Stimulated activated CD8-positive, alpha-beta memory T cell treated with anti-CD3 and anti-CD28 coated beads, Interleukin-4, amount 100 ng/mL, for 1 hour (primary cell): Measurements from ENCODE around the gene FRMD4A.

Experiments
- DNase-seq, 2 donors: peaks; one replicate each; pipeline ENCODE4 v3.0.0-alpha.2; 2020; ENCODE audit warnings: low read depth in 2 of 2, low spot score in 1 of 2

The FRMD4A gene

DNA sequence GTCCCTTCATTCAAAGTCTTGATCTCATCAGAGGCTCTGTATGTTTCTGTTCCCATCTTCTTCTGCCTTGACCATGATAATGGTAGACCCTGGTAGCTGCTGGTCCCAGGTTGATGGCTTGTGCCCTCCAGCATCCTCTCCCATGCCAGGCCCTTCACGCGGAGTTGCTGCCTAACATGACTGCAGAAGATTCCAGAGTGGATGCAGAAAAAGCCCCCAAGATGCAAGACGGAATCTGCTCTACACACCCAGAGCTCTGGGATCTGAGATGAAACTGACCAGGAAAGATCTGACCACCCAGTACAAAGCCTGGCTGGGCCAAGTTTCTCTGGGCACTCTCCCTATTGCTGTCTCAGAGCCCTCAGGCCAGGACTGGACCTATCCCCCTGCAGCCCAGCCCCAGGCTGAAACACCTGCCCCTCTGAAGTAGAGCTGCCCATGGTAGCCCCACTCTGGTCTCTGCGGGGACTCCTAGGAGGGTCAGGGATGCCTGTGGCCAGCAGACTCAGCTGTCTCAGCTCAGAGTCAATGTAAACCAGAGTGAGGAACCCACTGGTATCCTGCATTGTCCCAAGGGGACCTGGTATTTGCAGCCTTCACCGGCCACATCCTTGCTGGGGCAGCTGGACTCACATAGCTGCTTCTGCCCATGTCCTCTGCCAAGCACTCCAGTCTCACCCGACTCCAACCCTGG lies 9.5 kb upstream of the FRMD4A start:
- no peak for DNase-seq

GRCh38 chr10:14336736-14337135 lies 6.0 kb upstream of the FRMD4A start:
- no peak for DNase-seq

DNA sequence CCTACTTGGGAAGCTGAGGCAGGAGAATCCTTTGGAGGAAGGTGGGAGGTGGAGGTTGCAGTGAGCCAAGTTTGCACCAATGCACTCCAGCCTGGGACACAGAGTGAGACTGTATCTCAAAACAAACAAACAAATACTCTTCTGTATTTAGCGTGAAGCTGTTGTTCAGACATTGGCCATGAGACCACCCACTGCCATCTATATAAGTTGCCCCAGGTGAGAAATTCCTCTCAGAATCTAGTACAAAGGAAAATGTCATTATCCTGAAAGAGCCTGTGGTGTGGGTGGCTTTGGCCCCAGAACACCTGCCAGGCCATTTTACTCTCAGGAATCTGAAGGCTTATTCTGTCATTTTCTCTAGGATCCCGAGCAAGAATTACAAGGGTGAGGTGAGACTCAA lies 4.0 kb upstream of the FRMD4A start:
- DNase-seq: no peak

GRCh38 chr10:14333606-14334005 lies 2.9 kb upstream of the FRMD4A start:
- no peak for DNase-seq

GRCh38 chr10:14332903-14333302 lies 2.2 kb upstream of the FRMD4A start:
- DNase-seq: no peak

- DNase-seq: no peak
These were observed 964 bp downstream of the FRMD4A start for GRCh38 chr10:14329746-14330173.

DNA sequence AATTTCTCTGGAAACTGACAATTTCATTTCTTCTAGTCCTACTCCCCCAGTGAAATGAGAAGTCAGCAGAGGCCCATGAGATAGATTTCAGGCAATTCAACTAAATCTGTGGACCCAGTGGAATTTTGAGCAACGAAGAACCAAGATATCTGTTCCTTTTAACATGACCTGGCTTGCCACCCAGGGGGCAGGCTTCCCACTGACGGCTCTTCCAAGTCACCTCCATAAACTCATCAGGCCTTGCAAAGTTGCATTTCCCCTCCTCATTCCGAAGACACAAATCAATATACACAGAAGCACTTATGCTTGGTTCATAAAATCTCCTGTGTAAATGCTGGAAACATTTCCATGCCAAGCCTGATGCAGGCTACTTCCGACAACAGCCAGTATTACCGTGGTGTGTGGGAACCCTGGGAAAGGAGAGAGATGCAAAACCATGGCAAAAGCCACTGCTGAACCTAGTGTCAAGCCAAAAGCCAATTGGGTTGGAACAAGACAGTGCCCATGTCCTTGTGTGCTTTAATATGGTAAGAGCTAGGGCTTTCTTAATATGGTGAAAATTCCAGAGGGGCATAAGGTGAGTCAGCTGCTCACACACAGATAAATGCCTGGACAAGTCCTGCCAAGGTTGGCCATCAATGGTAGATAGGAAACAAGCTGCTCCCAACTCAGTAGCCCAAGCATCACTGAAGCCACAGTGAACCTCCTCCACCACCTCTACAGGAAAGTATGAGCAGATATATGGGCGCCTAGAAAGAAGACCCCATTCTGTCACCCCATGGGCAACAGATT lies 1.6 kb downstream of the FRMD4A start:
- no peak for DNase-seq

DNA sequence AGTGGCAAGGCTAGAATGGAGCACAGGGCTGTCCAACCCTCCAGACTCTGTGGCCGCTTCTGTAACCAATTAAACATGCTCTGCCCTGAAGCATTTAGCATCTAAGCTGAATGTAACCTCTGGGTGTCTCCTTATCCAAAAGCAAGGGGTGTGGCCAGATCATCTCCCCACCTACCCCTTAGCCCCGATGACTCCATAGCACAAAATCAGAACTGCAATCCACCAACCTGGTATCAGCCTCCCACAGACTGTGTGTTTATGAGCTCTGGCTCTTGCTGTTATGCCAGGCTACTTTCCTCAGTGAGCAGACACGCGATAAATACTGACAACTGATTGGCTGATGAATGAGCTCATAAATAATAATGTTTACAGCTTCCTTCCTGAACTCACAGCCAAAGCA lies 3.2 kb downstream of the FRMD4A start:
- no peak for DNase-seq

DNA sequence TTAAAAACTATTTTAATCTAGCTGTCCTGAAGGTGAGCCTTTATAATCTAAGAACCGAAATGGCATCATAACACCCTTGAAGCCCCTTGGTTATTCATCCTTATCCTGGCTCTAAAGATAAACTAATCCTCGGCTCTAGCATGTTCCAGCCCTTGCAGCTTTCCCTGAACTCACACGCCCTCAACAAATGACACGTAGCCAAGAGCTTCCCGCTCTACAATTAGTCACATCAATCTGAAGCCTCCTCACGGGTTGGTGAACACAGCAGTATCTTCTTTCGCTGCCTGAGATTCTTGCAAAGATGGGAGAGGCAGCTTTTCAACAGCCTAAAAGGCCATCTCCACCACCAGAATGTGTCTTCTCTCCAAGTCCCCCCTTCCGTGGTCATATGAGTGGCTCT lies 4.1 kb downstream of the FRMD4A start:
- no peak for DNase-seq

- peak in 1 of 2 donors; percentile 16 for DNase-seq
These were observed 5.3 kb downstream of the FRMD4A start for GRCh38 chr10:14325325-14325955.

DNA sequence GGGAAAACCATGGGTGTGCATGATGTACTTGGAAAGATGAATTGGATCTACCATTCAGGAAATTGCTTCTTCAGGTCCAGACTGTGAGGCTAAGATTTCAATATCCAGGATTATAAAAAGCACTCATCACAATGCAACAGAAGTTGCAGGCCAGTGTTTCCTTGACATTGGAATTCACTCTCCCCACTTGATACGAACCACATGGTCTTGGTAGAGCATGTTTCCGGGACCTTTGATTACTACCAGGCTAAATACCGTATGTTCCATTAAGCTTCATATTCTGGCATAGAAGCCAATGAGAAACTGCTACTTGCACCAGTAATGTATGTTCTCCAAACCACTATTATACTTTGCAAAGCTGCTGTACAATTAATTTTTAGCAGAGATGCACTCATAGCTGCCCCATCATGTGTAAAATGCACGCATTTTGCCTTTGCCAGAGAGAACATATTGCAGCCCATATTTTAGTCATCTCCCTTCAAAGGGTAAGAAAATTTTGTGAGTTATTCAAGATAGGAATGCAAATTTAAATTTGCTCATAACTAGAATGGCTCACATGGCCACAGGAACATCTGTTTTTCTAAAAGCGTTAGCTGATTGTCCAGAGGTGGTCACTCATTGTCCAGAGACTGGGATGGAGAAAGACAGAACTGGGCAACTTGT lies 8.1 kb downstream of the FRMD4A start:
- DNase-seq: no peak

DNA sequence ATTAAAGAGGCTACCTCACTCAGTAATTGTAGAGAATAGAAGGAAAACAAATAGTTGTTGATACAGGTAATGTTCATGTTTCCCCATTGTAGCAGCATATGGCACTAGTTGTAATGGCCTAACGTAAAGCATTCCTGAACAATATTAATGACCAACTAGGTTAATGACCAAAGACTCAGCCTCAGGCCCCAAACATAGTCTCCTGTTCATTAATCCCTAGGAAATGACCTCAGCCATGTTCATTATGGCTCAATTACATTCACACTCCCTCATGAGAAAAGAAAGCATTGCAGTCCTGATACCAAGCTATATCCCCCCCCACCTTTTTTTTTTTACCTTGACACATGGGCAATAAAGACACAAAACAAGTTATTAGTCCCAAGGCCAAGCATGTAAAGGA lies 12.7 kb downstream of the FRMD4A start:
- DNase-seq: no peak

- DNase-seq: no peak
These were observed 18.7 kb downstream of the FRMD4A start for GRCh38 chr10:14312014-14312413.

- no peak for DNase-seq
These were observed 19.3 kb downstream of the FRMD4A start for GRCh38 chr10:14311206-14311957.

DNA sequence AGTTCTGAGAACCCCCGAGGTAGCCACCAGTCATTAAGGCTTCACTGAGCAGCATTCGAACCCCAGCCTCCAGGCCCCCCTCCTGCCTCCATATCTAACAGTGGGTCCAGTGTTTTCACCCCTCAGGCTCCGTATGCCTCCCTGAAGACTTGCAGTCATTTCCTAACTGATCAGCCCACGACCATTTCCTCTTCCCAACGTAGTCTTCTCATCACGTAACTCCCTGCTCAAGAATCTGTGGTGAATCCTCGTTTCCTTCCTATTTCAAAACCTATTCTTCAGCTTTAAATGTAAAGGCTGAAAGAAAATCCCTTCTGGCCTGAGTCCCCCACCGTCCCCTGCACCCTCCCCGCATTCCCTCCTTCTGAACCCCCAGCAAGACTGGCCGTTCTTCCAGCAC lies 21.1 kb downstream of the FRMD4A start:
- DNase-seq: no peak

DNA sequence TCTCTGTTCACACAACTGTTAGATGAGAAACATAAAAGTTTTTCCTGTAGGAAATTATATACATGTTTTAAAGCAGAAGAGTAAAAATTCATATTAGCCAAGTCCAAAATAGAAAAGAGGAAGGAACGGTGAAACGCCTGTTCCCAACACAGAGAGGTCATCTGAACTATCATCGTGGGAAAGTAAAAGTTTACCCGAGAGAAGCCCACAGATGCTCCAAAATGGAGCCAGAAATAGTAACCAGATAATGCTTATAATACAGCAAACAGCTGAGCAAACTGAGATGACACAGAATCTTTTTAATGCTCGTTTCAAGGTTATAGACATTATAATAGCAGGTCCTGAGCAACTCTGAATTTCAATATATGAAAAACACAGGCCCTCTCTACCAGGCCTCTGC lies 24.5 kb downstream of the FRMD4A start:
- DNase-seq: no peak

DNA sequence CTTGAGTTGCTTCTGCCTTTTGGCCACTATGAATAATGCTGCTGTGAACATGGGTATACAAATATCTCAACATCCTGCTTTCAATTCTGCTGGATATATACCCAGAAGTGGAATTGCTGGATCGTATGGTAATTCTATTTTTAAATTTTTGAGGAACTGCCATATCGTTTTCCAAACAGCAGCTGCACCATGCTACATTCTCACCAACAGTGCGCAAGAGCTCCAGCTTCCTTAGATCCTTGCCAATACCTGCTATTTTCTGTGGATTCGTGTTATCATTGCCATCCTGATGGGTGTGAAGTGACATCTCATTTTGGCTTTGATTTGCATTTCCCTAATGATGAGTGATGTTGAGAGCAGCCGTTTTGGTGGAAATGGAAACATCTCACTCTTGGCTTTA lies 26.7 kb downstream of the FRMD4A start:
- DNase-seq: no peak

DNA sequence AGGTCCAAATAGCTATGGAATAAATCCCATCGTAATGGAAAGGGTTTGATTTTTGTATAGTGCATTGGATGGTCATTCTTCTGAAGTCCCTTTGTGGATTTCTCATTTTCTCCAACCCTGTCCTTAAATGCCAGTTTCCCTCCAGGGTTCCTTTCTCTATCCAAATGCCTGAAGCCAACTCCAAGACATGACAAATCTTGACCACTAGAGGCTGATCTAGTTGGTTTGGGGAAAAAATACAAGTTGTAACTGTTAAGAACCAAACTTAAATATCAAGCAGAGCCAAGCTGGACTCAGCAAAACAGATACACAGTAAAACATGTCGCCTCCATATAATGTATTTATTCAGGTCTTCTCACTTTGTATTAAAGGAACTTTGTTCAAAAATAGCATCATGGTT lies 28.7 kb downstream of the FRMD4A start:
- DNase-seq: no peak

GRCh38 chr10:14299556-14299955 lies 31.2 kb downstream of the FRMD4A start:
- DNase-seq: no peak

DNA sequence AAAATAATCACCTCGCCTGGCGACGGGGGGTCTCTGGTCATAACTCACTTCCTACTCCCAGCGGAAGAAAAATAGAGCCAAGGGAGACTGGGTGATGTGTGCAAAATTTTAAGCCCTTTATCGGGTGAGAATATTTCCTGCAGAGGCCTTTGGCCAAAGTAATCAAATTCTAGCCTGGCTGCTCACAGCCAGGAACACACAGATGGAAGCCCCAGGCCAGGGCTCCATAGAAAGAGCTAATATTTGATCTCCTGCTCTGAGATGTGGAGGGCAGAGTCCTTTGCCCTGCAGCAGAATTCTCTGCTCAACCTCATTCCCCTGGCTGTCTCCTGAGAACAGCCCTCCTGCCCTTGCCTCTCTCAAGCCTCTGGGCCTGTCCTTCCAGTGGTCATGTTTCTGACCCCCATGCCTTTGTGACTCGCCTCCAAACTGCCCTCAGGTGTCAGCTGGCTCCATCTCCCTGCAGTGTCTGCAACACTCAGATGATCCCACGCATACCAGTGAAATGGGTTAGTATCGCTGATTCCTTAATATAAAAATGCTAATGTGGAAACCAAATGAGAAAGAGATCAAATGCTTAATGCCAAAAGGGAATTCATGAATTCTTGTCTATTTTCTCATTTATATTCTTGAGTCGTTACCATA lies 34.5 kb downstream of the FRMD4A start:
- DNase-seq: no peak
